SK-N-SH treated with all-trans-retinoic acid at 6 μM for 48 hours (cell line): ENCODE data around the gene NUDT21.
A peak's percentile ranks its signal among the peaks of the same experiment; 100 is the strongest.

Source experiments
- ATAC-seq: fragments of 200-7000 bp; cut with Tn5 transposase; 3 replicates; pipeline ENCODE4 v1.9.1; 2020; ENCODE audit warnings: mild to moderate bottlenecking, moderate library complexity
- BACH2 ChIP-seq: fragments of 250-450 bp; sonication (Bioruptor Pico); IDR thresholded peaks from 2 replicates; pipeline ENCODE4 v1.9.0; 2021; ENCODE audit warnings: mild to moderate bottlenecking, borderline replicate concordance
- CREB5 ChIP-seq: fragments of 250-450 bp; sonication (Bioruptor Pico); IDR thresholded peaks from 2 replicates; pipeline ENCODE4 v1.5.1; 2020; ENCODE audit warnings: low read depth, mild to moderate bottlenecking, moderate library complexity
- CSDC2 ChIP-seq: fragments of 250-450 bp; sonication (Bioruptor Pico); IDR thresholded peaks from 2 replicates; pipeline ENCODE4 v1.5.0; 2020; ENCODE audit warnings: mild to moderate bottlenecking, moderate library complexity
- ESRRG ChIP-seq: fragments of 250-450 bp; sonication (Bioruptor Pico); IDR thresholded peaks from 2 replicates; pipeline ENCODE4 v1.6.1; 2021; ENCODE audit warnings: mild to moderate bottlenecking
- GLIS3 ChIP-seq: fragments of 250-450 bp; sonication (Bioruptor Pico); IDR thresholded peaks from 2 replicates; pipeline ENCODE4 v1.5.0; 2020; ENCODE audit warnings: mild to moderate bottlenecking, moderate library complexity
- ISL1 ChIP-seq: fragments of 250-450 bp; sonication (Bioruptor Pico); IDR thresholded peaks from 2 replicates; pipeline ENCODE4 v2.1.2; 2022; ENCODE audit warnings: mild to moderate bottlenecking, moderate library complexity
- OSR1 ChIP-seq: fragments of 250-450 bp; sonication (Bioruptor Pico); IDR thresholded peaks from 2 replicates; pipeline ENCODE4 v1.8.0; 2022; ENCODE audit warnings: moderate library complexity, mild to moderate bottlenecking, inconsistent platforms
- PATZ1 ChIP-seq: fragments of 250-450 bp; sonication (Bioruptor Pico); IDR thresholded peaks from 2 replicates; pipeline ENCODE4 v1.8.0; 2020; ENCODE audit warnings: mild to moderate bottlenecking, moderate library complexity, borderline replicate concordance
- RARB ChIP-seq: fragments of 250-450 bp; sonication (Bioruptor Pico); IDR thresholded peaks from 2 replicates; pipeline ENCODE4 v1.8.0; 2021; ENCODE audit warnings: mild to moderate bottlenecking, moderate library complexity
- SNAI2 ChIP-seq: fragments of 250-450 bp; sonication (Bioruptor Pico); IDR thresholded peaks from 2 replicates; pipeline ENCODE4 v1.5.0; 2020; ENCODE audit warnings: mild to moderate bottlenecking, moderate library complexity
- TCF4 ChIP-seq: fragments of 250-450 bp; sonication (Bioruptor Pico); IDR thresholded peaks from 2 replicates; pipeline ENCODE4 v1.8.0; 2021; ENCODE audit warnings: mild to moderate bottlenecking, moderate library complexity, borderline replicate concordance
- TOX ChIP-seq: fragments of 250-450 bp; sonication (Bioruptor Pico); IDR thresholded peaks from 2 replicates; pipeline ENCODE4 v1.8.0; 2021; ENCODE audit warnings: mild to moderate bottlenecking, moderate library complexity, borderline replicate concordance
- ZC3H10 ChIP-seq: fragments of 250-450 bp; sonication (Bioruptor Pico); IDR thresholded peaks from 2 replicates; pipeline ENCODE4 v1.5.1; 2021; ENCODE audit warnings: mild to moderate bottlenecking, moderate library complexity
- ZFP3 ChIP-seq: fragments of 250-450 bp; sonication (Bioruptor Pico); IDR thresholded peaks from 2 replicates; pipeline ENCODE4 v1.5.0; 2020; ENCODE audit warnings: mild to moderate bottlenecking, moderate library complexity
- ZFP30 ChIP-seq: fragments of 450-650 bp; formaldehyde crosslinking; IDR thresholded peaks from 2 replicates; pipeline ENCODE4 v1.5.0; 2022; ENCODE audit warnings: mild to moderate bottlenecking, moderate library complexity
- ZNF565 ChIP-seq: fragments of 450-650 bp; formaldehyde crosslinking; conservative IDR thresholded peaks from 2 replicates; pipeline ENCODE4 v1.5.0; 2020; ENCODE audit warnings: low read depth, mild to moderate bottlenecking, moderate library complexity
- ZNF70 ChIP-seq: fragments of 450-650 bp; formaldehyde crosslinking; IDR thresholded peaks from 2 replicates; pipeline ENCODE4 v1.5.0; 2020; ENCODE audit warnings: mild to moderate bottlenecking, moderate library complexity
- TF ChIP-seq, protein P1 (sequence below): fragments of 250-450 bp; sonication (Bioruptor Pico); IDR thresholded peaks from 2 replicates; pipeline ENCODE4 v1.5.1; 2021; ENCODE audit warnings: mild to moderate bottlenecking, moderate library complexity
- TF ChIP-seq, protein P2 (sequence below): fragments of 250-450 bp; sonication (Bioruptor Pico); IDR thresholded peaks from 2 replicates; pipeline ENCODE4 v1.5.0; 2020; ENCODE audit warnings: mild to moderate bottlenecking, moderate library complexity

Gene NUDT21

DNA sequence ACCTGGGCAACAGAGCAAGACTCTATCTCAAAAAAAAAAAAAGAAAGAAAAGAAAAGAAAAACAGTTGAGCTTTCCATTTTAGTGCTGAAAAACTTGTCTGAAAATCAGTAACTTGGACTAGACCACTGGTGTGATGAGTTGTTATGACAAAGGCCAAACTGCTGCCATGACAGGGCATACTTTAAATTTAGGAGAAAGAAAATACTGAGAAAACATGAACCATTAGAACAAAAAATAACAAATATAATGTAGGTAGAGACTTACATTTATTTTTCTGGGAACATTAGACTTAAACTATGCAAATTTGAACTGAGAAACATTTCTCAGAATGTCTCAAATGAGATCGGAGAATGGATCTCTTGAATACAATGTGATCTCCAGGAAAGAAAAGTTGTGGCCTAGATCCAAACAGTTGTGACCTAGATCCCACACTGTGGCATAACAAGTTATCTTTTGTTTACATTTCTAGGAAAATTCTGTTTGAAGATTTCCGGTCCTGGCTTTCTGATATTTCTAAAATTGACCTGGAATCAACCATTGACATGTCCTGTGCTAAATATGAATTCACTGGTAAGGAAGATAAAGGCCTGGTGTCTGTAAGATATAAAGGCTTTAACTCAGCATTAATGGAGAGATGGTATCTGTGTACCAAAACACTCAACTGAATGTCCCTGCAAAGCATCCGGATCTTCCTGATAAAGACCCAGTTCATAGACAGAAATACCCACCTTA is 11.1 kb upstream of the NUDT21 start:
- ATAC-seq, result no peak
- peak; percentile 75; the same call in 1 of the 2 replicates for TF ChIP-seq TCF4 (CRISPR knock-in tag)
- no peak for TF ChIP-seq RARB (CRISPR knock-in tag)

GRCh38 chr16:56460101-56460500 is 9.0 kb upstream of the NUDT21 start:
- TF ChIP-seq CSDC2 (CRISPR knock-in tag), result no peak
- TF ChIP-seq CREB5 (CRISPR knock-in tag), result no peak
- no peak for TF ChIP-seq ISL1 (CRISPR knock-in tag)
- TF ChIP-seq, protein P1, sequence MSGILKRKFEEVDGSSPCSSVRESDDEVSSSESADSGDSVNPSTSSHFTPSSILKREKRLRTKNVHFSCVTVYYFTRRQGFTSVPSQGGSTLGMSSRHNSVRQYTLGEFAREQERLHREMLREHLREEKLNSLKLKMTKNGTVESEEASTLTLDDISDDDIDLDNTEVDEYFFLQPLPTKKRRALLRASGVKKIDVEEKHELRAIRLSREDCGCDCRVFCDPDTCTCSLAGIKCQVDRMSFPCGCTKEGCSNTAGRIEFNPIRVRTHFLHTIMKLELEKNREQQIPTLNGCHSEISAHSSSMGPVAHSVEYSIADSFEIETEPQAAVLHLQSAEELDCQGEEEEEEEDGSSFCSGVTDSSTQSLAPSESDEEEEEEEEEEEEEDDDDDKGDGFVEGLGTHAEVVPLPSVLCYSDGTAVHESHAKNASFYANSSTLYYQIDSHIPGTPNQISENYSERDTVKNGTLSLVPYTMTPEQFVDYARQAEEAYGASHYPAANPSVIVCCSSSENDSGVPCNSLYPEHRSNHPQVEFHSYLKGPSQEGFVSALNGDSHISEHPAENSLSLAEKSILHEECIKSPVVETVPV (CRISPR knock-in tag), result no peak
- no peak for TF ChIP-seq SNAI2 (CRISPR knock-in tag)
- TF ChIP-seq ZFP3 (CRISPR knock-in tag), result no peak
- TF ChIP-seq PATZ1 (CRISPR knock-in tag), result no peak
- no peak for TF ChIP-seq ZFP30 (CRISPR knock-in tag)
- no peak for TF ChIP-seq ZNF565
- TF ChIP-seq ESRRG (CRISPR knock-in tag), result no peak
- TF ChIP-seq, protein P2, sequence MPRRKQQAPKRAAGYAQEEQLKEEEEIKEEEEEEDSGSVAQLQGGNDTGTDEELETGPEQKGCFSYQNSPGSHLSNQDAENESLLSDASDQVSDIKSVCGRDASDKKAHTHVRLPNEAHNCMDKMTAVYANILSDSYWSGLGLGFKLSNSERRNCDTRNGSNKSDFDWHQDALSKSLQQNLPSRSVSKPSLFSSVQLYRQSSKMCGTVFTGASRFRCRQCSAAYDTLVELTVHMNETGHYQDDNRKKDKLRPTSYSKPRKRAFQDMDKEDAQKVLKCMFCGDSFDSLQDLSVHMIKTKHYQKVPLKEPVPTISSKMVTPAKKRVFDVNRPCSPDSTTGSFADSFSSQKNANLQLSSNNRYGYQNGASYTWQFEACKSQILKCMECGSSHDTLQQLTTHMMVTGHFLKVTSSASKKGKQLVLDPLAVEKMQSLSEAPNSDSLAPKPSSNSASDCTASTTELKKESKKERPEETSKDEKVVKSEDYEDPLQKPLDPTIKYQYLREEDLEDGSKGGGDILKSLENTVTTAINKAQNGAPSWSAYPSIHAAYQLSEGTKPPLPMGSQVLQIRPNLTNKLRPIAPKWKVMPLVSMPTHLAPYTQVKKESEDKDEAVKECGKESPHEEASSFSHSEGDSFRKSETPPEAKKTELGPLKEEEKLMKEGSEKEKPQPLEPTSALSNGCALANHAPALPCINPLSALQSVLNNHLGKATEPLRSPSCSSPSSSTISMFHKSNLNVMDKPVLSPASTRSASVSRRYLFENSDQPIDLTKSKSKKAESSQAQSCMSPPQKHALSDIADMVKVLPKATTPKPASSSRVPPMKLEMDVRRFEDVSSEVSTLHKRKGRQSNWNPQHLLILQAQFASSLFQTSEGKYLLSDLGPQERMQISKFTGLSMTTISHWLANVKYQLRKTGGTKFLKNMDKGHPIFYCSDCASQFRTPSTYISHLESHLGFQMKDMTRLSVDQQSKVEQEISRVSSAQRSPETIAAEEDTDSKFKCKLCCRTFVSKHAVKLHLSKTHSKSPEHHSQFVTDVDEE, result no peak
- no peak for TF ChIP-seq OSR1 (CRISPR knock-in tag)
- no peak for TF ChIP-seq TOX (CRISPR knock-in tag)
- TF ChIP-seq BACH2, result no peak
- ATAC-seq, result no peak

DNA sequence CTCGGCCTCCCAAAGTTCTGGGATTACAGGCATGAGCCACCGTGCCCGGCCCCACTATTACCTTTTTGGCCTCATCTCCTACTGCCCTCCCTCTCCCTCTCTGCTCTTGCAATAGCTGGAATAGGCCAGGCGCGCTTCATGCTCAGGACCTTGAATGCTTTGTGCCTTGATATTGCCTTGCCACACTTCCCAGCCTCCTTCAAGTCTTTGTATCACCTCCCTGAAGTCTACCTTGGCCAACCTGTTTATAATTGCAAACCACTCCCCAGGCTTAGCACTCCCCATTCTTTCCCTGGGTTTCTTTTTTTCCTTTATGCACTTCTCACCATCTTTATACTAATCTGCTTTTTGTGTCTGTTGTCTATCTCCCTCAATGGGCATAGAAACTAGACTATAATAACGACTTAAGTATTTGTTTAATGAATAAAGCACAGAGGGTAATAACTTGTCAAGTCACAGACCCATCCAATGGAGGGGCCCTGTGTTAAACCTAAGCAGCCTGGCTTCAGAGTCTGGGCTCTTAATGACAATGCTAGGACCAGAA is 6.9 kb upstream of the NUDT21 start:
- no peak for ATAC-seq
- TF ChIP-seq ZC3H10 (CRISPR knock-in tag) (no peak), ESRRG (CRISPR knock-in tag) (no peak), GLIS3 (CRISPR knock-in tag) (no peak), ISL1 (CRISPR knock-in tag) (no peak), OSR1 (CRISPR knock-in tag) (no peak), ZNF70 (no peak), BACH2 (no peak), CSDC2 (CRISPR knock-in tag) (no peak), ZFP30 (CRISPR knock-in tag) (no peak), SNAI2 (CRISPR knock-in tag) (no peak), CREB5 (CRISPR knock-in tag) (no peak), TCF4 (CRISPR knock-in tag) (no peak), PATZ1 (CRISPR knock-in tag) (no peak)
- TF ChIP-seq, protein P2, result no peak
- TF ChIP-seq, protein P1 (CRISPR knock-in tag), result no peak
